SK-N-SH (cell line): Measurements from ENCODE around the gene RAF1. TPM values are rescaled to one million over a fixed set of nuclear protein-coding genes. Genes with fewer than 3 reads are reported as not detected.

Experiments used
- CTCF ChIA-PET: fragments of 300-600, 350-600 bp; formaldehyde crosslinking; extraction: SDS; loops from one replicate; lab custom pipeline; 2021; lab: Yijun Ruan, JAX
- POLR2A ChIA-PET: fragments of 350-600 bp; sonication (Branson Sonifier 250); formaldehyde crosslinking; extraction: SDS; loops from one replicate; lab custom pipeline; 2020; ENCODE audit warnings: antibody characterized with exemption, inconsistent platforms; lab: Yijun Ruan, JAX
- DNase-seq: peaks from one replicate; pipeline ENCODE4 v3.0.0; 2012
- H2AFZ ChIP-seq: fragments of 200-600 bp; sonication (generic); 2 replicates; pipeline ENCODE4 v1.8.1; 2016; ENCODE audit warnings: antibody characterized with exemption, mild to moderate bottlenecking, low read depth
- H3F3A ChIP-seq: fragments of 200-600 bp; sonication (generic); replicated peaks from 2 replicates; pipeline ENCODE3; 2016; ENCODE audit warnings: antibody characterized with exemption, mild to moderate bottlenecking; ENCODE audit not compliant: insufficient read depth
- H3K27ac ChIP-seq, 2 experiments: fragments of 200-500 bp in 1 of 2; fragments of 200-600 bp in 1 of 2; sonication (Bioruptor generic) in 1 of 2; sonication (generic), shearing (Covaris generic) in 1 of 2; 2 replicates each; pipeline versions ENCODE4 v1.5.1 to v1.6.1; 2014 to 2016; ENCODE audit warnings: low read depth in 2 of 2, inconsistent platforms in 1 of 2, low read length in 1 of 2, mild to moderate bottlenecking in 1 of 2, mixed read lengths in 1 of 2
- H3K27me3 ChIP-seq: fragments of 200-600 bp; sonication (generic), shearing (Covaris generic); 2 replicates; pipeline ENCODE4 v1.6.1; 2016; ENCODE audit warnings: mixed run types; ENCODE audit not compliant: insufficient read depth
- H3K36me3 ChIP-seq, 2 experiments: fragments of 200-500 bp in 1 of 2; fragments of 200-600 bp in 1 of 2; sonication (Bioruptor generic) in 1 of 2; sonication (generic) in 1 of 2; replicated peaks in 1 of 2; 2 replicates each; pipeline versions ENCODE3 to v1.5.1; 2014 to 2016; ENCODE audit warnings: low read length in 1 of 2, mild to moderate bottlenecking in 1 of 2; ENCODE audit not compliant: insufficient read depth in 2 of 2, control insufficient read depth in 1 of 2
- H3K4me1 ChIP-seq, 2 experiments: fragments of 200-500 bp in 1 of 2; fragments of 200-600 bp in 1 of 2; sonication (Bioruptor generic) in 1 of 2; sonication (generic), shearing (Covaris generic) in 1 of 2; 2 replicates each; pipeline versions ENCODE4 v1.5.1 to v1.6.1; 2014 to 2016; ENCODE audit warnings: low read depth in 1 of 2, low read length in 1 of 2, mixed run types in 1 of 2; ENCODE audit not compliant: insufficient read depth in 2 of 2, control insufficient read depth in 1 of 2
- H3K4me2 ChIP-seq: fragments of 200-600 bp; sonication (generic), shearing (Covaris generic); 2 replicates; pipeline ENCODE4 v1.6.1; 2017; ENCODE audit warnings: mixed run types
- H3K4me3 ChIP-seq, 2 experiments: fragments of 200-500 bp in 1 of 2; fragments of 200-600 bp in 1 of 2; sonication (Bioruptor generic) in 1 of 2; sonication (generic), shearing (Covaris generic) in 1 of 2; 2 replicates each; pipeline versions ENCODE4 v1.5.1 to v1.8.1; 2014 to 2016; ENCODE audit warnings: low read depth in 2 of 2, inconsistent platforms in 1 of 2, low read length in 1 of 2, mild to moderate bottlenecking in 1 of 2, mixed read lengths in 1 of 2, moderate library complexity in 1 of 2
- H3K79me2 ChIP-seq: fragments of 200-600 bp; sonication (generic); 2 replicates; pipeline ENCODE4 v1.8.1; 2017; ENCODE audit warnings: mild to moderate bottlenecking; ENCODE audit not compliant: insufficient read depth
- H3K9ac ChIP-seq: fragments of 200-600 bp; sonication (generic); 2 replicates; pipeline ENCODE4 v1.6.1; 2017; ENCODE audit warnings: mixed run types
- H3K9me2 ChIP-seq: fragments of 200-600 bp; sonication (generic); 2 replicates; pipeline ENCODE4 v1.6.1; 2017; ENCODE audit warnings: mixed run types
- H3K9me3 ChIP-seq: fragments of 200-600 bp; sonication (generic); 2 replicates; pipeline ENCODE4 v1.6.1; 2017; ENCODE audit warnings: mixed run types, mild to moderate bottlenecking, moderate library complexity
- H4K20me1 ChIP-seq: fragments of 200-600 bp; sonication (generic); 2 replicates; pipeline ENCODE4 v1.6.1; 2017; ENCODE audit warnings: mild to moderate bottlenecking, mixed run types; ENCODE audit not compliant: insufficient read depth
- CHD2 ChIP-seq: fragments of 150-350 bp; IDR thresholded peaks from 2 replicates; pipeline ENCODE4 v1.6.1; 2018; ENCODE audit warnings: low read length; ENCODE audit not compliant: partially characterized antibody
- EZH2phosphoT487 ChIP-seq: fragments of 200-600 bp; sonication (generic); IDR thresholded peaks from 2 replicates; pipeline ENCODE4 v1.6.1; 2017; ENCODE audit warnings: low read depth, mixed run types, mild to moderate bottlenecking, antibody characterized with exemption, moderate library complexity, borderline replicate concordance
- FOSL2 ChIP-seq: IDR thresholded peaks from 2 replicates; pipeline ENCODE4 v1.4.0; 2012; ENCODE audit warnings: low read depth, mild to moderate bottlenecking, moderate library complexity, borderline replicate concordance
- FOXJ3 ChIP-seq: sonication (generic); formaldehyde crosslinking; IDR thresholded peaks from 2 replicates; pipeline ENCODE4 v1.5.1; 2020; ENCODE audit warnings: mild to moderate bottlenecking, missing genetic modification reagents
- GATA2 ChIP-seq: sonication (generic); formaldehyde crosslinking; IDR thresholded peaks from 2 replicates; pipeline ENCODE4 v1.5.0; 2020; ENCODE audit warnings: mild to moderate bottlenecking, missing genetic modification reagents
- NRF1 ChIP-seq: IDR thresholded peaks from 2 replicates; pipeline ENCODE4 v1.6.1; 2012; ENCODE audit warnings: low read depth, mild to moderate bottlenecking, low read length
- PBX3 ChIP-seq: IDR thresholded peaks from 2 replicates; pipeline ENCODE4; 2012
- POLR2AphosphoS5 ChIP-seq: IDR thresholded peaks from 2 replicates; pipeline ENCODE4 v1.6.1; 2012; ENCODE audit warnings: low read depth, low read length
- RXRA ChIP-seq: IDR thresholded peaks from 2 replicates; pipeline ENCODE4 v1.4.0; 2012; ENCODE audit warnings: low read depth, mild to moderate bottlenecking, borderline replicate concordance
- SIN3A ChIP-seq: IDR thresholded peaks from 2 replicates; pipeline ENCODE4 v1.6.1; 2012; ENCODE audit warnings: low read depth, mild to moderate bottlenecking, low read length, moderate library complexity, borderline replicate concordance
- SMC3 ChIP-seq: IDR thresholded peaks from 2 replicates; pipeline ENCODE4 v1.6.1; 2012; ENCODE audit warnings: low read depth, low read length, improper control_type of control experiment
- TAF1 ChIP-seq: IDR thresholded peaks from 2 replicates; pipeline ENCODE4 v1.6.1; 2012; ENCODE audit warnings: low read depth, mild to moderate bottlenecking, low read length, moderate library complexity, borderline replicate concordance
- TCF12 ChIP-seq: IDR thresholded peaks from 2 replicates; pipeline ENCODE4 v1.4.0; 2012
- ZBTB33 ChIP-seq: IDR thresholded peaks from 2 replicates; pipeline ENCODE4 v1.4.0; 2012; ENCODE audit warnings: low read depth, borderline replicate concordance
- WGBS: methylation state at CpG from one replicate; pipeline ENCODE4 v1.1.6; 2017; ENCODE audit warnings: low lambda C conversion rate; 5-methylcytosine and 5-hydroxymethylcytosine counted together
- polyA plus RNA-seq, 3 experiments: library from polyadenylated mRNA; depleted of rRNA; stranded (reverse); fragments of >200 nt; gene quantifications; 2 replicates each; pipeline ENCODE4 v1.2.3, GENCODE V29; 2012

The RAF1 gene
- polyA plus RNA-seq, 1 of the 3 experiments (the other 2 are of a cell fraction) = 58.7 TPM

GRCh38 chr3:12593473-12593872 is 70.4 kb downstream of the RAF1 start (continued):
- no peak for TF ChIP-seq PBX3
- TF ChIP-seq GATA2 (CRISPR knock-in tag) = no peak
- no peak for TF ChIP-seq TAF1
- TF ChIP-seq TCF12 = no peak
- no peak for TF ChIP-seq ZBTB33
- TF ChIP-seq CHD2 = no peak

GRCh38 chr3:12591997-12592715 is 71.8 kb downstream of the RAF1 start:
- no peaks in the 10 kb centered on the region for H3K9me2 ChIP-seq
- TF ChIP-seq NRF1 (no peak), FOXJ3 (no peak), SIN3A (no peak), FOSL2 (no peak), RXRA (no peak)
- TF ChIP-seq, all 33 proteins: peak for 0
- H2AFZ ChIP-seq = no peak overlapping the region
- H3K27me3 ChIP-seq = no peaks in the 10 kb centered on the region
- no peak overlapping the region for H3K4me3 ChIP-seq
- no peaks in the 10 kb centered on the region for H3K9me3 ChIP-seq
- H4K20me1 ChIP-seq = peaks cover 3% of the 10 kb centered on the region; the same call in 1 of the 2 replicates
- no peak overlapping the region for H3K9ac ChIP-seq
- no peak overlapping the region for H3K27ac ChIP-seq
- peaks cover 10% of the 10 kb centered on the region for H3F3A ChIP-seq
- H3K4me2 ChIP-seq = no peak overlapping the region
- 97% methylated on average over 4 of the region's 4 CpGs for WGBS
- no peak for DNase-seq
- no peaks in the 10 kb centered on the region for H3K4me1 ChIP-seq
- peaks cover 51 to 58% of the 10 kb centered on the region in 2 experiments for H3K36me3 ChIP-seq
- ChIA-PET POLR2A (no interaction called here), CTCF (interaction anchor here (1.0 kb wide), 1 partner anchor 9 kb away, joined by 4 read pairs; no protein-coding TSS in a partner anchor)
- no peaks in the 10 kb centered on the region for H3K79me2 ChIP-seq

GRCh38 chr3:12591456-12591855 is 72.5 kb downstream of the RAF1 start:
- no peaks in the 10 kb centered on the region for H3K4me1 ChIP-seq
- TF ChIP-seq EZH2phosphoT487 (no peak), POLR2AphosphoS5 (no peak), FOXJ3 (no peak), PBX3 (no peak), SMC3 (no peak), NRF1 (no peak)
- H3K27me3 ChIP-seq = no peaks in the 10 kb centered on the region
- H2AFZ ChIP-seq = no peak overlapping the region
- no peak overlapping the region for H3K27ac ChIP-seq
- H3K9me2 ChIP-seq = no peaks in the 10 kb centered on the region
- CTCF ChIA-PET = no interaction called here
- POLR2A ChIA-PET = no interaction called here
- no peak overlapping the region for H3K4me2 ChIP-seq
- peaks cover 51 to 58% of the 10 kb centered on the region in 2 experiments for H3K36me3 ChIP-seq
- H3F3A ChIP-seq = peaks cover 10% of the 10 kb centered on the region
- peaks cover 3% of the 10 kb centered on the region; the same call in 1 of the 2 replicates for H4K20me1 ChIP-seq
- DNase-seq = no peak
- no peak overlapping the region for H3K9ac ChIP-seq
- 97% methylated on average over 6 of the region's 6 CpGs for WGBS
- H3K9me3 ChIP-seq = no peaks in the 10 kb centered on the region
- no peaks in the 10 kb centered on the region for H3K79me2 ChIP-seq
- H3K4me3 ChIP-seq = no peak overlapping the region
